Fibroblast of the conjunctiva (primary cell): ENCODE data around the gene KCNIP2.
A peak's percentile ranks its signal among the peaks of the same experiment; 100 is the strongest.

Source experiments
- DNase-seq: peaks from one replicate; pipeline ENCODE4 v3.0.0-alpha.2; 2010; ENCODE audit warnings: low read depth

The KCNIP2 gene

GRCh38 chr10:101843032-101844021 lies at the start of gene KCNIP2:
Gene KCNIP2, minus strand, starts transcription at chr10:101843800. Its CDS starts 232 bp downstream, at chr10:101843568.
- no peak for DNase-seq

DNA sequence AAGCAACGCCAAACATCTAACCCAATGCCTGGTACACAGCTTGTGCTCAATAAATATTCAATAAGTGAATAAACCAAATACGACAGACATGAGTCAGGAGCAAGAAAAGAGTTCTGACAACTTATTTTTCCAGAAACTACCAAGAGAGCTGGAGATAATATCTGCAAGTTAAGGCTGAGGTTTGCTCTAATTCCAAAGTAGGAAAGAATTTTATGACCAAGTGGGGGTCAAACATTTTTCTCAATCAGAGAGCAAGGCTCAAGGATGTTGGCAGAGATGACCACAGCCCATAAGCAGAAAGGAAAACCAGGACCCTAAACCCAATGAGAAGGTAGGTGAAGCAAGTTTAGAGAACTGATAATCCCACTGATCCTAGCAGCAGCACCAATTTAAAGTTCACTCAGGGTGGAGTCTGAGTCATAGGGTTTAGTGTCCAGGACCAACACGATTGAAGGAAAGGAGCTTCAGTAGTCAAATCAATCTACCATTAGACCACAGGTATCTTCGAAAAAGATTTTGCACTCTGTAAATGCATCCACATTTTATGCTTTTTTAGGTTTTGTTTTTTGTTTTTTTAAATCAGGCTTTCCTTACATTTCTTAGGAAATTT lies 49.3 kb upstream of the KCNIP2 start:
- no peak for DNase-seq

- DNase-seq: peak; percentile 75
These were observed 45.9 kb upstream of the KCNIP2 start for GRCh38 chr10:101889256-101890210.

DNA sequence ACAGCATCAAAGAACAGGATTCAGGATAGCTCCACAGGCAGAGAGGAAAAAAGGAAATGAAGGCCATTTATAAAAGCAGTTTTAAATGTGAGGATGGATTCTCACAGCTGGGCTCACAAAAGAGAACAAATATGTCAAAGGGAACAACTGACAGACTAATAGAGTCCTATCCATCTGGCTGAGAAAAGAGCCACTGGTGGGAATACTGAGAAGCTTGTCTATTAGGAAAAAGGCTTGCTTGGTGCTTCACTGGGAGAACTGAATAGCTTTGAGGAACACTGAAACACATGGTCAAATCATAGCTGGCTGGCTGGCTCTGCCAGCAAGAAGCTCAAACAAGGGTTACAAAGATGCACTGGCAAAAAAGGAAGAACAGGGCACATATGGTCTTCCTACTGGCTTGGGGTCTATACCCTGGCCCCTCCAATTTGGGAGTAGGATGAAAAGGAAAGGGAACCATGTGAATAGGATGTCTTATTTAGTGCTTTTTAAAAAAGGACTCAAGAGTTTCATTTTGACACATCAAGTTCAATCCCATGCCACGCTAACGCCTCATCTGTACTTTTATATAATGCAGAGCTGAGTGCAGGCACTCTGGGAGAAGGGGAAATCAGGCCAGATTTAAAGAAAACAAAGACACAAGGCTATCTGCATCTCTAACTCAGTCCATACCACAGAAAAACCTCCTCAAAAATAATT lies 44.8 kb upstream of the KCNIP2 start:
- no peak for DNase-seq

GRCh38 chr10:101887775-101888174 lies 44.2 kb upstream of the KCNIP2 start:
- DNase-seq: no peak

DNA sequence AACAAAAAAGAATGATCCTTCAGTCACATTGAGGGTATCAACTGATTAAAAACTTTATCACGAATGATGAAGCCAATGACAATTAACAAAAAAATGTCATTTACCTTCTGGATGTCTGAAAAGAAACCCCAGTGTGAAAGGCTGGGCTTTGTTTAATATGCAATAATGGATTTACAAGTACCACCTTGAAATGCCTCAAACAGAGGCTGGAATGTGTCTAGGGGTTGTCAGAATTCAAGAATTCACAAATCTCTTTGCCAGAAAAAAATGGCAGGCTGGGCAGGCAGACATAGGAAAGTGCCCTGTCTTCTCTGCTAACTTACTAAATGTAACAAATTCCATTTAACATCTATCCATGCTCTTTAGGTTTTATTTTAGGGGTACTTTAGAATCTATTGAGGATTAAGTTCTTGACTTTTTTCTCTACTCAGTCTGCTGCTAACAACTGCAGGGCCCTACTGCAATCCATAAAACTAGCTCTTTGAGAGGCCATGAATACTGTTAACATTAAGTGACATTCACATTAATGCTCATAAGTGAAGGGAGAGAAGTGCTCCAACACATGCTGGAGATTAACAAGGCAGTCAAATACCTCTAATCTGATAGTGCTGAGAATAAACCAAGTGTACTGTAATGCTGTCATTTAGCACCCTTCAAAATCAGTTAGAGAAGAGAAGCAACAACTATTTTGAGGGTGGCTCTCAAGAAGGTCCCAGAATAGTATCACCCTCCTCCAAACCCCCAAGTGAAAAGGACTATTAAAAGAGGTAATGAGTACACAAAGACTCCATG lies 43.1 kb upstream of the KCNIP2 start:
- no peak for DNase-seq

- no peak for DNase-seq
These were observed 37.6 kb upstream of the KCNIP2 start for GRCh38 chr10:101881036-101881774.

DNA sequence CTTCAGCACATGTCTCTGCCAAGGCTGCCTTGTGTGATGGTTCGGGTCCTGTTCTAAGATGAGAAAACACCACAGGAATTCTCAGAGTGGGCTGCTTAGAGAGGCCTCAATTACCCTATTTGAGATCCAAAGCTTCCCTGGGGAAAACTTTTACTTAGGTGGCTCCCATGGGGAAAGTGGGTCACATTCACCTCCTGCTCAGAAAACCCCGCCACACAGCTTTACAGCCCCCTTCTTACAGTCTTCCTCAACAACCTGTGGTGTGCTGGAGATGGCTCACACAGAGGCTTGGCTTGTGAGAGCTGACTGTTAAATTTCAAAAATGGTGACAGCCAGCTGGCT lies 36.6 kb upstream of the KCNIP2 start:
- no peak for DNase-seq

DNA sequence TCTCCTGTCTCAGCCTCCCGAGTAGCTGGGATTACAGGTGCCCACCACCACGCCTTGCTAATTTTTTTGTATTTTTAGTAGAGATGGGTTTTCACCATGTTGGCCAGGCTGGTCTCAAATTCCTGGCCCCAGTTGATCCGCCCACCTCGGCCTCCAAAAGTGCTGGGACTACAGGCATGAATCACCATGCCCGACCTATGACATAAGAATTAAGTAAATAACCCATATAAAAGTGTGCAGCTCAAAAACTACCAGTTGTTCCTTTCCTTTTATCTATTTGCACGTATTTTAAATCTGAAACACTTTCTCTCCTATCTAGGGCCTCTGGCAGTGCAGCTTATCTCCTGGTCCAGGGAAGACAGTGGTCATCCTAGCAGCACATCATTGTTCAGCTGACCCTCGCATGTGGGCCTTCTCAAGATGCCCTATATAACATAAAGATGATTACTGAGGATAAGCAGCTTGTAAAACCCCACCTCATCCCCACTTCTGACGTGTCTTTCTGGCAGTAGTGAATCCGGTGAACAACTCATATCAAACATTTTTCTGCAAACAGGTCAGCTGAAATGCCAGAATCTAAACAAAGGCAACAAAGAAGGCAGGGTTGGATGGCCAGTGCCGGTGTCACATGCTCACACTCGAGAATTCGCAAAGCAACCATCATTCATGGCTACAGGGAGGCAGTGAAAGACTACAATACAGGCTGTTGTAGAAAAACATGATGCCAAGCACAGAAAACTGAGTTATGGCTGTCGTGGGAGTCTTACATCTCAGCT lies 36.0 kb upstream of the KCNIP2 start:
- DNase-seq: no peak

GRCh38 chr10:101878869-101879268 lies 35.3 kb upstream of the KCNIP2 start:
- DNase-seq: no peak

GRCh38 chr10:101875068-101875688 lies 31.6 kb upstream of the KCNIP2 start:
- no peak for DNase-seq

- no peak for DNase-seq
These were observed 30.7 kb upstream of the KCNIP2 start for GRCh38 chr10:101874252-101874651.

GRCh38 chr10:101867931-101868330 lies 24.3 kb upstream of the KCNIP2 start:
- peak; percentile 16 for DNase-seq

DNA sequence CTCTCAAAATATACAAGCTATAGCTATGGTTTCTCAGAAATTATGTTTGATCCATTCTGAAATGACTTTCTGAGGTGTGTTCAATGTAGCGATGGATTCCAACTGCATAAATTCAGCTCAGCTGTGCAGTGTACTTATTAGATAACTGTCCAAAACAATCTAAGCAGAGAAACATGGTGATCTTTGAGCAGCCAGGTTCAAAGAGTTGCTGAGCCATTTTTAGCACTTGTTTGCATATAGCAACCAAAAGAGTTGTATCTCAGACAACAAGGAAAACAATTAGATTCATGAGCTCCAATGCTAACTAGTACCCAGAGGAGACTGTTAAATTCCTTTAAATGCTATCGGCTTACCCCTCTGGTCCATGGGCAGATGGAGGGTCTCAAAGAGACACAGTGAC lies 15.9 kb upstream of the KCNIP2 start:
- DNase-seq: no peak

- DNase-seq: no peak
These were observed 15.3 kb upstream of the KCNIP2 start for GRCh38 chr10:101858723-101859500.

DNA sequence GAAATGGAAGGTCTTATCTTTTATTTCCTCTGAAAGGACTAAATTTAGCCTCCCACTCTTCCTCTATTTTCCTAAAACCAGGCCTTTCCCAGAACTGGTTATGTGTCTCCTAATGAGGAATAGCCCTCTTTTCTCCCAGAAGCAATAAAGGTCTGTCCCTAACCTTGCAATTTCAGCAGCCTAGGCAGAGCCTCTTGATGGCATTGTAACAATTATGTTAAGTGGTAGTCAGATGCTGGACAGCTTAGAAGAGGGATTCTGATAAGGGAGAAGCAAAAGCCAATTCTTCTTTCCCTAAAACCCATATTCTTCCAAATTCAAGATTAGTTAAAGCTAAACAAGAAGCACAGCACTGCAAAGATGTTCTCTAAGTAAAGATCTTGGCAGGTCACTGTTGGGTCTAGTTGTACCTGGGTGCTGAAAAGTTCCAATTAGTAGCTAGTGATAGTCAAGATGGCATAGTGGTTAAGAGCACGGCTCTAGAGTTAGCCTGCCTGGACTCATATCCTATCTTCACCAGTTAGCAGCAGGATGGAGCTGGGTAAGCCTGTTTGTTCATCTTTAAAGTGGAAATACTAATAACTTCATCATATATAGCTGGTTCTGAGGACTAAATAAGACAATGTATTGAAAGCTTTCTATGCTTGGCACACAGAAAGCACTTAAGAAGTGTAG lies 14.3 kb upstream of the KCNIP2 start:
- DNase-seq: no peak

GRCh38 chr10:101856626-101857025 lies 13.0 kb upstream of the KCNIP2 start:
- DNase-seq: no peak
